ENCODE results near the gene MASTL.

Gene MASTL

DNA sequence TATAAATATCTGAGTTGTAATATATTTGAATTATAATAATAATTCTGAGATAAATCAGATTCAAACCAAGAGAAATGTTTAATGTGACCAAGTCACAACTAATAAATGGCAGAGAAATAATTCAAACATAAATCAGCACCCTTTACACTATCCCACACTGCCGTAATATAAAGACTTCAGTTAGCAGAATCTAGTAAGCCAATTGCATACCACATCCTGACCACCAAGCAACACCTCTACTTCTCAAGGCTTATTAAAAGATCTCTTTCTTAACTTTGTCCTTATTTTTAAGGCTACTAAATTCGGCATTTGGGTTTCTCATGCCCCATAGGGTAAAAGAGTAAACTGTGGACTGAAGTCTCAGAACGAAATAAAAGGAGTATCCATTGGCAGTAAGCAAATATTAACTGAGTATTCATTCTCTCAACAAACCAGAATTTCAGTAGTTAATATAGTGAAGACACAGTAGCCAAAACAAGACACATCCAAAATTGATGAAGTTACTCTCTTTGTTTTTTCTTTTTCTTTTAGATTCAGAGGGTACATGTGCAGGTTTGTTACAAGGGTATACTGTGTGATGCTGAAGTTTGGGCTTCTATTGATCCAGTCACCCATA lies 70.6 kb downstream of the MASTL start:
- DNase-seq: peak in 2 of 5 experiments; percentile 61 to 67

DNA sequence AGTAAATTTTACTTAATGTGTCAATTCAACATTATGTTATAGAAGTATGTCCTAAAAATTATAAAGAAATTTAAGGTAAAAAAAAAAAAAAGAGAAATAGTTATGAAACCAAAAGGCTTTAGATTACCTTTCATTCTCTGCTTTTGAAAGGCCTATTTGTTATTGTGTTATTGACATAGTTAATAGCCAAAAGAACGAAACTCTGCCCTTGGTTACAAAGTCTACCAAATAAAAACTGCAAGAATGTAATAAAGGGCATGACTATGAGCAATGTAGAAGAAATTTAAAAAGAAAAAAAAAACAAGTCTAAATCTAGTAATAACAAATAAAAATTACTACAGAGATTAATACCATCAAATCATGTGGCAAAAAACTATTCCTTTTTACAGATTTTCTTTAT lies 74.9 kb downstream of the MASTL start:
- no peak for DNase-seq

- DNase-seq: no peak
Measured at GRCh38 chr10:27235706-27236105, 80.6 kb downstream of the MASTL start.
